Astrocyte (in vitro differentiated cells and primary cell): Measurements from ENCODE around the gene MEP1B.

ENCODE experiments used
- EZH2 ChIP-seq: IDR thresholded peaks from 2 replicates; pipeline ENCODE4 v1.6.1; 2012; ENCODE audit warnings: mild to moderate bottlenecking, low read length, inconsistent platforms; ENCODE audit not compliant: insufficient read depth
- TF ChIP-seq, protein P1 (sequence below): IDR thresholded peaks from 2 replicates; pipeline ENCODE4 v1.5.1; 2011; ENCODE audit warnings: low read depth, mild to moderate bottlenecking, inconsistent platforms, low read length, moderate library complexity; ENCODE audit not compliant: insufficient read depth

DNA sequence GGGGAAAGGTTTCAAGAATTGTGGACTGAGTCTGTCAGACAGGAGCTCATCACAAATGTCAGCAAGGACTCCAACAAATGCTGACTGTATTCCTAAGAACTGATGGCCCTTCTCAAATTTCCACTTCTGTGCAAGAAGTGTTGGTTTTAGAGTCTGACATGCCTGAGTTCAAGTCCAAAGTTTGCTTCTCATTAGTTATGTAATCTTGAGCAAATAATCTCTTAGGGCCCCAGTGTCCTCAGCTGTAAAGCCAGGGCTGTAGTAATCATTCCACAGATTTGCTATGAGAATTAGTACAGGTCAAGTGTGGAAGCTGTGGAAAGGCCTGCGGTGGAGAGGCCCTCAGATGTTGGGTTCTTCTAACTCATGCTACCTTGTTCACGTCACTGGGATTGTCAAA is 23.9 kb downstream of the MEP1B start:
- no peak for TF ChIP-seq EZH2
- TF ChIP-seq, protein P1, sequence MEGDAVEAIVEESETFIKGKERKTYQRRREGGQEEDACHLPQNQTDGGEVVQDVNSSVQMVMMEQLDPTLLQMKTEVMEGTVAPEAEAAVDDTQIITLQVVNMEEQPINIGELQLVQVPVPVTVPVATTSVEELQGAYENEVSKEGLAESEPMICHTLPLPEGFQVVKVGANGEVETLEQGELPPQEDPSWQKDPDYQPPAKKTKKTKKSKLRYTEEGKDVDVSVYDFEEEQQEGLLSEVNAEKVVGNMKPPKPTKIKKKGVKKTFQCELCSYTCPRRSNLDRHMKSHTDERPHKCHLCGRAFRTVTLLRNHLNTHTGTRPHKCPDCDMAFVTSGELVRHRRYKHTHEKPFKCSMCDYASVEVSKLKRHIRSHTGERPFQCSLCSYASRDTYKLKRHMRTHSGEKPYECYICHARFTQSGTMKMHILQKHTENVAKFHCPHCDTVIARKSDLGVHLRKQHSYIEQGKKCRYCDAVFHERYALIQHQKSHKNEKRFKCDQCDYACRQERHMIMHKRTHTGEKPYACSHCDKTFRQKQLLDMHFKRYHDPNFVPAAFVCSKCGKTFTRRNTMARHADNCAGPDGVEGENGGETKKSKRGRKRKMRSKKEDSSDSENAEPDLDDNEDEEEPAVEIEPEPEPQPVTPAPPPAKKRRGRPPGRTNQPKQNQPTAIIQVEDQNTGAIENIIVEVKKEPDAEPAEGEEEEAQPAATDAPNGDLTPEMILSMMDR = no peak
